GM19455 (cell line): Measurements from ENCODE around the gene LRP8.

Source experiments
- ATAC-seq: cut with Tn5 transposase; IDR thresholded peaks from one replicate; pipeline ENCODE4 v1.9.1; 2021; ENCODE audit not compliant: unreplicated experiment

LRP8 gene

GRCh38 chr1:53307037-53307436 lies 20.8 kb downstream of the LRP8 start:
- no peak for ATAC-seq

- no peak for ATAC-seq
These were observed 21.7 kb downstream of the LRP8 start for GRCh38 chr1:53306168-53306567.

- ATAC-seq = no peak
These were observed 22.2 kb downstream of the LRP8 start for GRCh38 chr1:53305650-53306049.

- no peak for ATAC-seq
These were observed 23.3 kb downstream of the LRP8 start for GRCh38 chr1:53304527-53304926.

- no peak for ATAC-seq
These were observed 23.9 kb downstream of the LRP8 start for GRCh38 chr1:53303726-53304515.

GRCh38 chr1:53303243-53303642 lies 24.6 kb downstream of the LRP8 start:
- no peak for ATAC-seq

GRCh38 chr1:53299233-53299632 lies 28.6 kb downstream of the LRP8 start:
- no peak for ATAC-seq

- ATAC-seq = no peak
These were observed 29.7 kb downstream of the LRP8 start for GRCh38 chr1:53298045-53298637.

GRCh38 chr1:53297195-53297594 lies 30.7 kb downstream of the LRP8 start:
- no peak for ATAC-seq

- ATAC-seq = no peak
These were observed 31.6 kb downstream of the LRP8 start for GRCh38 chr1:53296117-53296749.

GRCh38 chr1:53295726-53296116 lies 32.1 kb downstream of the LRP8 start:
- ATAC-seq = no peak

GRCh38 chr1:53295295-53295694 lies 32.6 kb downstream of the LRP8 start:
- no peak for ATAC-seq

- no peak for ATAC-seq
These were observed 33.3 kb downstream of the LRP8 start for GRCh38 chr1:53294567-53294966.

- ATAC-seq = no peak
These were observed 33.8 kb downstream of the LRP8 start for GRCh38 chr1:53294061-53294460.

- ATAC-seq = no peak
These were observed 34.7 kb downstream of the LRP8 start for GRCh38 chr1:53293123-53293522.

GRCh38 chr1:53292690-53293089 lies 35.2 kb downstream of the LRP8 start:
- no peak for ATAC-seq

- no peak for ATAC-seq
These were observed 36.3 kb downstream of the LRP8 start for GRCh38 chr1:53291574-53291973.

GRCh38 chr1:53288790-53289429 lies 39.0 kb downstream of the LRP8 start:
- no peak for ATAC-seq

GRCh38 chr1:53288002-53288789 lies 39.7 kb downstream of the LRP8 start:
- no peak for ATAC-seq

GRCh38 chr1:53286955-53287354 lies 40.9 kb downstream of the LRP8 start:
- no peak for ATAC-seq
